Measurements from ENCODE around the gene DUXB.

Gene DUXB

DNA sequence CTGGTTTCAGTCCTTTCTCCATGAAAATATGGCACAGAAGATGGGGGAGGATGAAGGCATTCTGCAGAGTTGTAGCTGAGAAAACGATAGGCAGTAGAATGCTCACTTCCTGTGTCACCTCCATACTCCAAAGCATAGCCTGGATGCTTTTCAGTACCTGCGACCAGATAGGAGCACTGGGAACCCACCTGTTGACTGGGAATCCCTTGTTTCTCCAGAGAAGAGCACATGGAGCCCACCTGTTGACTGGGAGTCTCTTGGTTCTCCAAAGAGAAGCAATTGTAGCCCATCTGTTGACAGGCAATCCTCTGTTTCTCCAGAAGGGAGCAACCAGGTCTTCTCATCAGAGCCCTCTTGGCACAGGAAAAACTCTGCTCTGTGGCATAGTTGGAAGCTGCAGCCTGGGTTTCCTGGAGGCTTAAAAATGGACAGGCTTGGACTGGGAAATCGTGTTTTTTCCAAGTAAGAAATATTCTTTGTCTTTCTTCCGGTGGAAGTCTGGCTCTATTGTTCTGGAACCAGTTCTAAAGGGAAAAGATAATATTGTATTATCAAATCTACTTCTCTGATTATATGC lies 40.4 kb downstream of the DUXB start:
- DNase-seq (ENCODE audit: low spot score), result no peak

DNA sequence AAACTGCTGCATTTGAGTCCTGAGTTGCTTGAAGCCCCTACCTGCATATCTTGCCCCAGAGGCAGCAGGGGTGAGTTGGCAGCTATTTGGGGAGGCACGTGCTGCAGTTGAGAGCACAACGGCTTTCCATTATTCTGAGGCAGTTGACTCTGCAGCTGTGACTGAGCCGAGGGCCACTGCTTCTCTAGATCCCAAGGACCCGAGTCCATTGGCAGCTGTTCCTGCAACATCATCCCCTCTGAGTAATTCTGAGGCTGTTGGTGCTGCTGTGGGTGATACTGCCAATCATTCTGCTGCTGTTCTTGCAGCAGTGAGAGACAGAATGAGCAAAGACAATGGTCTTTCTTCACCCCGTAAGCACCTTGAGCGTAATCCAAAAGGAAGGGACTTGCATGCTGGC lies 40.9 kb downstream of the DUXB start:
- DNase-seq (ENCODE audit: low spot score), result no peak

GRCh38 chr16:75658175-75658574 lies 43.1 kb downstream of the DUXB start:
- DNase-seq (ENCODE audit: low spot score), result no peak

- peak; percentile 75 for DNase-seq (ENCODE audit: low spot score)
Measured at GRCh38 chr16:75653922-75654321, 47.3 kb downstream of the DUXB start.

GRCh38 chr16:75648265-75649076 lies 52.8 kb downstream of the DUXB start:
- peak; percentile 85 for DNase-seq (ENCODE audit: low spot score)

- DNase-seq (ENCODE audit: low spot score), result peak; percentile 98
Measured at GRCh38 chr16:75647492-75648264, 53.6 kb downstream of the DUXB start, which contains the start of the genes KARS1 and TERF2IP. Gene KARS1, minus strand, starts transcription at chr16:75647665. Its CDS starts 26 bp downstream, at chr16:75647639. Gene TERF2IP, plus strand, starts transcription at chr16:75647773. Its CDS starts 110 bp downstream, at chr16:75647883.

- DNase-seq (ENCODE audit: low spot score), result no peak
Measured at GRCh38 chr16:75647112-75647491, 54.2 kb downstream of the DUXB start.

DNA sequence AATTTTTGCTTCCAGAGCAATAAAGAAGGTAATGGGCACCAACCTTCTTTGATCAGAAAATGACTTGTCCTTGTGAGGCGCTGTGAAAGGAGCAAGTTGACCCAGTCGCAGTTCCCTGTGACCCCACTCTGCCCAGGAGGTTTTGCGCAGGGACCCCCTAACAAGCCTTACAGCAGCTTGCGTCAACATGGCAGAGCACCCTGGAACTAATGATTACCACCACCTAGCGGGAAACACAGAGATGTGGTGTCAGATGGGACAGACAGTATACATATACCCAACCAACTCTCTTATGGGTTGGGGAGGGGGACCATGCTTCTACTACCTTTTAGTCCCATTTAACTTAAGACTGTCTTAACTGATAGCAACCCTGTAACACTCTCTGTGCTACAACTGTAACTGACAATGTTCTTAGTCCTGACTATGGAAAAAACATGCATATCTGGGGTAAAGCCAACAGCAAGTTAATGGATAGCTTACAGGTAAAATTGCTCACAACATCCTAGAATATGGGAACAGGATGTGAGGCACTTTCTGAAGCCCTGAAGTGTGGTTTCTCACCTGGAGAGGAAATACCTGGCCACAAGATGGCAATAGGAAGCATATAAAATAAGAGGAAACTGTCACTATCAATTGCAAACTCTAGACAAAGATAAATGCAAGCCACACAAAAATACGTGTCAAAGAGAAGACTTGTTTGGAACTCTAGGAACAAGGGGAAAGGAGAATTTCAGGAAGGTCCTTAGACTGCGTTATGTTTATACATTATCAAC lies 56.8 kb downstream of the DUXB start:
- DNase-seq (ENCODE audit: low spot score), result no peak
